Tibial artery (tissue), 4 donors: ENCODE data around the gene CISH.

Experiments used
- DNase-seq, 2 donors: peaks; one replicate each; pipeline ENCODE4 v3.0.0-alpha.2; 2019
- H3K27ac ChIP-seq, 2 donors: fragments of 200-600 bp; sonication (generic) in 1 of 2; 1 replicate in 1 of 2; 2 replicates in 1 of 2; pipeline ENCODE4 v1.5.1; 2018 to 2019; ENCODE audit warnings: mild to moderate bottlenecking in 1 of 2
- H3K27me3 ChIP-seq, 2 donors: fragments of 200-600 bp; sonication (generic) in 1 of 2; one replicate each; pipeline versions ENCODE4 v1.5.1 to v1.6.0; 2016 to 2019
- H3K36me3 ChIP-seq, 3 donors: fragments of 200-600 bp; sonication (generic) in 2 of 3; one replicate each; pipeline ENCODE4 v1.5.1; 2016 to 2019; ENCODE audit warnings: mild to moderate bottlenecking in 2 of 3
- H3K4me1 ChIP-seq, 4 donors: fragments of 200-600 bp; sonication (generic) in 2 of 4; 1 replicate in 3 of 4; 2 replicates in 1 of 4; pipeline ENCODE4 v1.5.1; 2016 to 2019
- H3K4me3 ChIP-seq, 2 donors: fragments of 200-600 bp; sonication (generic) in 1 of 2; 1 replicate in 1 of 2; 2 replicates in 1 of 2; pipeline ENCODE4 v1.5.1; 2018 to 2019; ENCODE audit warnings: mild to moderate bottlenecking in 2 of 2
- H3K9me3 ChIP-seq, 3 donors: fragments of 200-600 bp; sonication (generic) in 1 of 3; one replicate each; pipeline ENCODE4 v1.5.1; 2016 to 2019
- CTCF ChIP-seq, 2 experiments: fragments of 200-600 bp in 1 of 2; fragments of 450-650 bp in 1 of 2; IDR thresholded peaks; one replicate each; pipeline ENCODE4 v1.5.1; 2017 to 2019; ENCODE audit warnings: antibody characterized with exemption in 2 of 2, mild to moderate bottlenecking in 1 of 2, moderate library complexity in 1 of 2
- intact Hi-C: fragments of 100-400 bp; cut with DNase I; formaldehyde crosslinking; loops from one replicate; pipeline ENCODE4 v1.15.0; 2023; ENCODE audit warnings: low total_unique reads

CISH gene

GRCh38 chr3:50577348-50577747 is 34.2 kb downstream of the CISH start:
- intact Hi-C loops = loop anchor here (10.0 kb wide), 1 partner anchor 807 kb away; the partner anchor contains the start of gene MANF
- Histone ChIP-seq H3K36me3 (peaks cover 4 to 94% (median 50%) of the 10 kb centered on the region in 3 donors), H3K27me3 (no peaks in the 10 kb centered on the region), H3K4me3 (no peak overlapping the region), H3K27ac (no peak overlapping the region), H3K4me1 (peaks cover 0 to 12% (median 2%) of the 10 kb centered on the region in 4 donors), H3K9me3 (no peaks in the 10 kb centered on the region)
- no peak for DNase-seq
- no peak for TF ChIP-seq CTCF (IDR thresholded peaks at IDR 0.05)

- Histone ChIP-seq H3K9me3 (no peaks in the 10 kb centered on the region), H3K27ac (no peak overlapping the region), H3K4me3 (no peak overlapping the region), H3K36me3 (peaks cover 4 to 74% (median 41%) of the 10 kb centered on the region in 3 donors), H3K27me3 (no peaks in the 10 kb centered on the region), H3K4me1 (peaks cover 0 to 15% (median 5%) of the 10 kb centered on the region in 4 donors)
- TF ChIP-seq CTCF (IDR thresholded peaks at IDR 0.05) = no peak
- no peak for DNase-seq
- intact Hi-C loops = loop anchor here (10.0 kb wide), 1 partner anchor 809 kb away; the partner anchor contains the start of gene MANF
Observed at GRCh38 chr3:50575372-50575771, 36.2 kb downstream of the CISH start.

- H3K4me3 ChIP-seq = no peak overlapping the region
- no peaks in the 10 kb centered on the region for H3K27me3 ChIP-seq
- TF ChIP-seq CTCF (IDR thresholded peaks at IDR 0.05) = no peak
- no peak for DNase-seq
- H3K27ac ChIP-seq = no peak overlapping the region
- peaks cover 0 to 22% (median 11%) of the 10 kb centered on the region in 4 donors for H3K4me1 ChIP-seq
- intact Hi-C loops = loop anchor here (10.0 kb wide), 1 partner anchor 810 kb away; the partner anchor contains the start of gene MANF
- no peaks in the 10 kb centered on the region for H3K9me3 ChIP-seq
- peaks cover 0 to 65% (median 34%) of the 10 kb centered on the region in 3 donors for H3K36me3 ChIP-seq
Observed at GRCh38 chr3:50574444-50574831, 37.1 kb downstream of the CISH start.

- Histone ChIP-seq H3K9me3 (no peaks in the 10 kb centered on the region), H3K36me3 (peaks cover 0 to 59% (median 31%) of the 10 kb centered on the region in 3 donors), H3K4me3 (no peak overlapping the region), H3K27ac (no peak overlapping the region), H3K27me3 (no peaks in the 10 kb centered on the region), H3K4me1 (peaks cover 0 to 22% (median 11%) of the 10 kb centered on the region in 4 donors)
- DNase-seq = no peak
- no peak for TF ChIP-seq CTCF (IDR thresholded peaks at IDR 0.05)
- intact Hi-C loops = loop anchor here (10.0 kb wide), 1 partner anchor 811 kb away; the partner anchor contains the start of gene MANF
Observed at GRCh38 chr3:50573566-50574443, 37.8 kb downstream of the CISH start.

- Histone ChIP-seq H3K4me3 (no peak overlapping the region), H3K9me3 (no peaks in the 10 kb centered on the region), H3K27me3 (no peaks in the 10 kb centered on the region), H3K27ac (no peak overlapping the region), H3K36me3 (peaks cover 0 to 50% (median 23%) of the 10 kb centered on the region in 3 donors), H3K4me1 (peaks cover 0 to 27% (median 17%) of the 10 kb centered on the region in 4 donors)
- no peak for TF ChIP-seq CTCF (IDR thresholded peaks at IDR 0.05)
- DNase-seq = no peak
- intact Hi-C loops = loop anchor here (10.0 kb wide), 1 partner anchor 812 kb away; the partner anchor contains the start of gene MANF
Observed at GRCh38 chr3:50572801-50573371, 38.7 kb downstream of the CISH start.
